Measurements from ENCODE around the gene FBXL16. TPM values are rescaled to one million over a fixed set of nuclear protein-coding genes. Genes with fewer than 3 reads are reported as not detected.

The FBXL16 gene
- total and polyA plus RNA-seq, 2 experiments from 2014 or later: 0.29 to 0.54 TPM

DNA sequence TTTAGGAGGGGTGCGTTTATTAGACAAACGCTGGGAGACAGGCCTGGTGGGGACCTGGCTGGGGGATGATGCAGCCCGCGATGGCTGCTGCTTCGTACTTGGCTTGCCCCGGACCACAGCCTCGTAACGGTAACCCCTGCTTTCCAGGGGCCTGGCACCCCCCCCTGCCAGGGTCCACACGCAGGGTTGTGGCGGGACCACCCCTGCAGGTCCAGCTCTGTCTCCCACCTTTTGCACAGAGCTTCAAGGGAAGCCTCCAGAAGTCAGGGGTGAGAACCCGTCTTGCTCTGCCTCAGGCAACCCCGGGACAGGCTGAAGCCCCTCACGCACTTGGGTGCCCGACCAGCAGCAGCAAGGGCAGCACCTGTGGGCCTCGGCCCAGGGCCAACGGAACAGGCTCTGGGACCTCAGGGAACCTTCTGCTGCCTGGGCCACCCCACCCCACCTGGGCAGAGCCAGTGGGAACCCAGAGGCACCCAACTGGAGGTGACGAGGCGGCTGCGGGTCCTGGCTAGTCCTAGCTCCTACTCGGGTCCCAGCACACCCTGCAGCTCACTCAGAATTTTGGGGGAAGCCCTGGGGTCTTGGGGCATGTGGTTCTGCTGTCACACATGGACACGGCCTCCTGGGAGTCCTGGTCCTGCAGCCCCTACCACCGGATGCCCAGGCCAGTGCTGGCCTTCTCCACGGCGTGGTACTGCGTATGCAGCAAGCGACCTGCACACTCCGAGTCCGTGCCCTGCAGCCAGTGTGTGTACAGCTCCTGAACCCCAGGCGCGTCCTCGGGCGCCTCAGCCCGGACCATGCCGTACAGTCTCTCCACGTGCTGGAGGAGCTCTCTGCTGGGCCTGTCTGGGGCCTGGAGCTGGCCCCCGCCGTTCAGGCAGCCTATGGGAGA is 24.4 kb upstream of the FBXL16 start:
- in situ Hi-C loops (cut with MboI): no loop called here
- WGBS, 2 experiments (ENCODE audit: low coverage in 1 of 2, low lambda C conversion rate in 2 of 2, missing lambda C conversion rate in 2 of 2): 81 to 83% methylated on average over 37 of the region's 37 CpGs
- Histone ChIP-seq H3K4me3 (no peak overlapping the region), H3F3A (ENCODE audit: insufficient read depth) (no peaks in the 10 kb centered on the region), H3K27me3 (replicated peaks; ENCODE audit: insufficient read depth) (no peaks in the 10 kb centered on the region), H3K9me2 (ENCODE audit: insufficient read depth) (no peaks in the 10 kb centered on the region), H2AFZ (no peak overlapping the region), H3K79me2 (ENCODE audit: insufficient read depth) (no peaks in the 10 kb centered on the region), H3K36me3 (ENCODE audit: low read depth) (no peaks in the 10 kb centered on the region), H3K4me2 (ENCODE audit: unreplicated experiment) (no peak overlapping the region), H3K9me3 (ENCODE audit: low read depth) (no peaks in the 10 kb centered on the region), H3K9ac (no peak overlapping the region), H3K4me1 (ENCODE audit: insufficient read depth) (no peaks in the 10 kb centered on the region), H3K27ac (no peak overlapping the region), H4K20me1 (ENCODE audit: insufficient read depth) (no peaks in the 10 kb centered on the region)
- TF ChIP-seq EZH2 (IDR thresholded peaks at IDR 0.05; ENCODE audit: insufficient read depth, poor library complexity, severe bottlenecking) (no peak), EZH2phosphoT487 (IDR thresholded peaks at IDR 0.05; ENCODE audit: insufficient read depth, low read depth) (no peak)
- DNase-seq: no peak

DNA sequence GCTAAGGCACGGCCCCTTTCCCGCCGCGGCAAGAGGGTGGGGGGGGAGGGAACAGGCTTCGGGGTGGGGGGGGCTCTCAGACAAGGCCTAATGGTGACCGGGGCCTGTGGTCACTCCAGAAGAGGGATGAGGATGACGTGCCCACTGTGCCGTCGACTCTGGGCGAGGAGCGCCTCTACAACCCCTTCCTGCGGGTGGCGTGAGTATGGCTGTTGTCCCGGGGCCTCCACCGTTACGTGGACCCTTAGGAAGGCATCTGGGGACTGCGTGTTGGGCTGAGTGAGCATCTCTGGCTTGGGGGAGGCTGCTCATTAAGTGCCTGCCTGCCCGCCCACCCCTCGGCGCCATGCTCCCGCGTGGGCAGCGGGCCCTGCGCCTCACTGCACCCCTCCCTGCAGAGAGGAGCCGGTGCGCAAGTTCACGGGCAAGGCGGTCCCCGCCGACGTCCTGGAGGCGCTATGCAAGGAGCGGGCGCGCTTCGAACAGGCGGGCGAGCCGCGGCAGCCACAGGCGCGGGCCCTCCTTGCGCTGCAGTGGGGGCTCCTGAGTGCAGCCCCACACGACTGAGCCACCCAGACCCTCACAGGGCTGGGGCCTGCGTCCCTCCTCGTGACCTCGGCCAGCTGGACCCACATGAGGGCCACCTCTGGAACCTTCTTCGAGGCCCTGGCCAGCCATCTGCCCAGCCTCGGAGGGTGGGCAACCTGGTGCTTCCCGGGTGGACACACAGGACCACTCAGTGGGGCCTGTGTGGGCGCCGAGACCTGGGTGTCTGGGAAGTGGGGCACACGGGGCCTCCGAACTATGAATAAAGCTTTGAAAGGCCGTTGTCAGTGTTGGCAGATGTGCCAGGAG is 23.5 kb upstream of the FBXL16 start:
- Histone ChIP-seq H4K20me1 (ENCODE audit: insufficient read depth) (no peaks in the 10 kb centered on the region), H3K27ac (no peak overlapping the region), H3K4me1 (ENCODE audit: insufficient read depth) (no peaks in the 10 kb centered on the region), H3K9me3 (ENCODE audit: low read depth) (no peaks in the 10 kb centered on the region), H3K79me2 (ENCODE audit: insufficient read depth) (no peaks in the 10 kb centered on the region), H3F3A (ENCODE audit: insufficient read depth) (no peaks in the 10 kb centered on the region), H3K27me3 (replicated peaks; ENCODE audit: insufficient read depth) (no peaks in the 10 kb centered on the region), H3K9ac (no peak overlapping the region; the same call in 1 of the 2 replicates), H3K4me3 (no peak overlapping the region), H3K9me2 (ENCODE audit: insufficient read depth) (no peaks in the 10 kb centered on the region), H2AFZ (no peak overlapping the region), H3K36me3 (ENCODE audit: low read depth) (no peaks in the 10 kb centered on the region), H3K4me2 (ENCODE audit: unreplicated experiment) (no peak overlapping the region)
- 55 to 56% methylated on average over 41 to 52 of the region's 55 CpGs for WGBS, 2 experiments (ENCODE audit: low coverage in 1 of 2, low lambda C conversion rate in 2 of 2, missing lambda C conversion rate in 2 of 2)
- in situ Hi-C loops (cut with MboI): no loop called here
- no peak for TF ChIP-seq EZH2 (IDR thresholded peaks at IDR 0.05; ENCODE audit: insufficient read depth, poor library complexity, severe bottlenecking)
- TF ChIP-seq EZH2phosphoT487 (IDR thresholded peaks at IDR 0.05; ENCODE audit: insufficient read depth, low read depth): no peak
- DNase-seq: peak; percentile 55

DNA sequence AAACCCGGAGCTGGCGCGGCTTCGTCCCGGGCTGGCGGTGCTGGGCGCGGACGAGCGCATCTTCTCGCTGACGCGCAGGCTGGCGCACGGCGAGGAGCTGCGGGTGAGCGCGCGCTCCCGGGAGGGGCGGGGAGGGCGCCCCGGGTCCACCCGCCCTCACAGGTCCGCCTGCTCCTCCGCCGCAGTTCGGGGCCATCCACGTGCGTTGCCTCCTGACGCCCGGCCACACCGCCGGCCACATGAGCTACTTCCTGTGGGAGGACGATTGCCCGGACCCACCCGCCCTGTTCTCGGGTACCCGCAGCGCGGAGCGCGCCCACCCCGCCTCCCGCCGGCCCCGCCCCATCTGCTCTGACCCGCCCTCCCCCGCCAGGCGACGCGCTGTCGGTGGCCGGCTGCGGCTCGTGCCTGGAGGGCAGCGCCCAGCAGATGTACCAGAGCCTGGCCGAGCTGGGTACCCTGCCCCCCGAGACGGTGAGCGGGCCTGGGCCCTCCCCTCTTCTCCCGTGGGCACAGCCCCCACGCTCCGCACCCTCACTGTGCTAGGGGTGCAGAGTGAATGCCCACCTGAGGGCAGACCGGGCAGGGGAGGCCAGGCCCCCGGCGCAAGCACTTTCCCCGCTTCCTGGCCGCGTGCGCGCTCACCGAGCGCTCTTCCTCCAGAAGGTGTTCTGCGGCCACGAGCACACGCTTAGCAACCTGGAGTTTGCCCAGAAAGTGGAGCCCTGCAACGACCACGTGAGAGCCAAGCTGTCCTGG is 22.7 kb upstream of the FBXL16 start:
- no peak overlapping the region for H3K27ac ChIP-seq

More for the DNA sequence above, 22.7 kb upstream of the FBXL16 start:
- peak; percentile 84 for DNase-seq
- no peaks in the 10 kb centered on the region for H3K79me2 ChIP-seq (ENCODE audit: insufficient read depth)
- peak overlapping the region; percentile 71; the same call in 1 of the 2 replicates for H3K9ac ChIP-seq
- no peaks in the 10 kb centered on the region for H3K9me2 ChIP-seq (ENCODE audit: insufficient read depth)
- in situ Hi-C loops (cut with MboI): no loop called here
- H3K9me3 ChIP-seq (ENCODE audit: low read depth): no peaks in the 10 kb centered on the region
- no peak overlapping the region for H2AFZ ChIP-seq
- H3K27me3 ChIP-seq (replicated peaks; ENCODE audit: insufficient read depth): no peaks in the 10 kb centered on the region
- H3K4me1 ChIP-seq (ENCODE audit: insufficient read depth): no peaks in the 10 kb centered on the region
- 1 to 2% methylated on average over 27 to 48 of the region's 80 CpGs for WGBS, 2 experiments (ENCODE audit: low coverage in 1 of 2, low lambda C conversion rate in 2 of 2, missing lambda C conversion rate in 2 of 2)
- peak overlapping the region; percentile 72 for H3K4me3 ChIP-seq
- H4K20me1 ChIP-seq (ENCODE audit: insufficient read depth): no peaks in the 10 kb centered on the region
- H3K36me3 ChIP-seq (ENCODE audit: low read depth): no peaks in the 10 kb centered on the region
- H3F3A ChIP-seq (ENCODE audit: insufficient read depth): no peaks in the 10 kb centered on the region
- H3K4me2 ChIP-seq (ENCODE audit: unreplicated experiment): peak overlapping the region; percentile 83
- no peak for TF ChIP-seq EZH2 (IDR thresholded peaks at IDR 0.05; ENCODE audit: insufficient read depth, poor library complexity, severe bottlenecking)
- no peak for TF ChIP-seq EZH2phosphoT487 (IDR thresholded peaks at IDR 0.05; ENCODE audit: insufficient read depth, low read depth)

Measured in GM23248 (cell line).